DOHH2 (cell line): ENCODE data around the gene MAPK13.

ENCODE experiments used
- CTCF ChIP-seq: fragments of 200-600 bp; sonication (generic); IDR thresholded peaks from one replicate; pipeline ENCODE4 v1.5.1; 2014; ENCODE audit warnings: antibody characterized with exemption, mild to moderate bottlenecking, low read depth, low read length; ENCODE audit not compliant: poor library complexity, severe bottlenecking
- EZH2phosphoT487 ChIP-seq: fragments of 200-600 bp; sonication (generic); IDR thresholded peaks from 2 replicates; pipeline ENCODE4 v1.6.1; 2017; ENCODE audit warnings: borderline replicate concordance, mild to moderate bottlenecking, antibody characterized with exemption, low read length, moderate library complexity, mixed read lengths

GRCh38 chr6:36178544-36178943 is 48.2 kb downstream of the MAPK13 start:
- TF ChIP-seq CTCF = no peak
- TF ChIP-seq EZH2phosphoT487 = no peak
